GM18858 (cell line): Measurements from ENCODE around the gene CDC42BPG.
"Not testable (repeated sequence)": the region's sequence is repeated elsewhere in the genome, so short reads cannot be mapped to it uniquely, and the experiment has no call there.

Experiments
- ATAC-seq: cut with Tn5 transposase; IDR thresholded peaks from one replicate; pipeline ENCODE4 v1.9.1; 2021; ENCODE audit not compliant: unreplicated experiment

The CDC42BPG gene

GRCh38 chr11:64834723-64835615 lies 9.5 kb downstream of the CDC42BPG start:
- no peak for ATAC-seq

- ATAC-seq, result no peak
Measured at GRCh38 chr11:64834031-64834722, 10.3 kb downstream of the CDC42BPG start.

DNA sequence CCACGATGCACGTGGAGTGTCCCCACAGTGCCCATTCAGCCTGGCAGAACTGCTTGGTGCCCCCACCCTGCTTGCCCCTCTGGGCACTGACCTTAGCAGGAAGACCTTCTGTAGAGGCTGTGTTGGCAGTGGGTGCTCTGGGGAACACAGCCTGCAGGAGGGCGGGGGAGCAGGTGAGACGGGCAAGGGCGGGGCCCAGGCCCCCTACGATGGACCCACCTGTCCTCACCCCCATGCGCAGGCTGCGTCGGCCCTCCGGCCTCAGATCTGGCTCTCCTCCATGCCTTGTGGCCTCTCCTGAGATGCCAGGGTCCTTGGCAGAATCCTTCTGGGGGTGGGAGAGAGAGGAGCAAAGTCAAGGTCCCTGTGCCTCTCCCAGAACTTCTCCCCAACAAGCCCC lies 10.9 kb downstream of the CDC42BPG start:
- ATAC-seq, result no peak

DNA sequence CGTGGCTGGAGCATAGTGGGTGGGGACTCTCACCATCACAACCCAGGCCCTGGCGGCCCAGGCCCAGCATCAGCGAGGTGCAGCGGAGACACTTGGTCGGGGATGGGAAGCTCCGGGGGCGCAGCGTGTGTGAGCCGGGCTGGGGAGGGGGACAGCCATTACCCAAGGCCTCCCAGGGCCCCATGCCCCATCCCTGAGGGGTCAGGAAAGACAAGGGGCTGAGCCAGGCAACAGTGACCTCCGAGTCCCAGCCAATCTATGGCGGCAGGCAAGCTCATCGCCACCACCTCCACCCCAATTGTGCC lies 11.3 kb downstream of the CDC42BPG start:
- ATAC-seq, result no peak

GRCh38 chr11:64832467-64833197 lies 11.8 kb downstream of the CDC42BPG start:
- no peak for ATAC-seq

DNA sequence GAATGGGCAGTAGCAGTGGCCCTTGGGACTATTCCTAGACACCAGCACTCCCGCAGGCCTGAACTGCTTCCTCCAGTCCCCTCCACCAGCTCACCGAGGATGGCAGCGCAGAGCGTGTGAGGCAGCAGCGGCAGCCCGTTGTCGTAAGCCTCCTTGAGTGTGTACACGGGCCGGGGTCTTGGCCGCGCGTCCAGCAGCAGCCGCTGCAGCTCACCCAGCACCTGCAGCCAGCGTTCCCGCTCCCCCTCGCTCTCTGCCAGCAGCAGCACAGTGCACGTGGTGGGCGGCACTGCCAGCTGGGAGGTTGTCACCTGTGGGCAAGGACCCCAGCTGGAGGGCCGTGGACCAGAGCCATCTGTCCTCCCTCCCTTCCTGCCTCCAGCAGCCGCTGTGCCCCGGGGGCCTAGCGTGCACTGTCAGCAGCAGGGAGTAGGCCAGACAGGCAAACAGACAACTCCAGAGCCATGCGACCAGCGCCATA lies 13.0 kb downstream of the CDC42BPG start:
- ATAC-seq, result no peak

- ATAC-seq, result no peak
Measured at GRCh38 chr11:64829536-64830251, 14.8 kb downstream of the CDC42BPG start.

- ATAC-seq, result no peak
Measured at GRCh38 chr11:64827451-64827839, 17.0 kb downstream of the CDC42BPG start.

DNA sequence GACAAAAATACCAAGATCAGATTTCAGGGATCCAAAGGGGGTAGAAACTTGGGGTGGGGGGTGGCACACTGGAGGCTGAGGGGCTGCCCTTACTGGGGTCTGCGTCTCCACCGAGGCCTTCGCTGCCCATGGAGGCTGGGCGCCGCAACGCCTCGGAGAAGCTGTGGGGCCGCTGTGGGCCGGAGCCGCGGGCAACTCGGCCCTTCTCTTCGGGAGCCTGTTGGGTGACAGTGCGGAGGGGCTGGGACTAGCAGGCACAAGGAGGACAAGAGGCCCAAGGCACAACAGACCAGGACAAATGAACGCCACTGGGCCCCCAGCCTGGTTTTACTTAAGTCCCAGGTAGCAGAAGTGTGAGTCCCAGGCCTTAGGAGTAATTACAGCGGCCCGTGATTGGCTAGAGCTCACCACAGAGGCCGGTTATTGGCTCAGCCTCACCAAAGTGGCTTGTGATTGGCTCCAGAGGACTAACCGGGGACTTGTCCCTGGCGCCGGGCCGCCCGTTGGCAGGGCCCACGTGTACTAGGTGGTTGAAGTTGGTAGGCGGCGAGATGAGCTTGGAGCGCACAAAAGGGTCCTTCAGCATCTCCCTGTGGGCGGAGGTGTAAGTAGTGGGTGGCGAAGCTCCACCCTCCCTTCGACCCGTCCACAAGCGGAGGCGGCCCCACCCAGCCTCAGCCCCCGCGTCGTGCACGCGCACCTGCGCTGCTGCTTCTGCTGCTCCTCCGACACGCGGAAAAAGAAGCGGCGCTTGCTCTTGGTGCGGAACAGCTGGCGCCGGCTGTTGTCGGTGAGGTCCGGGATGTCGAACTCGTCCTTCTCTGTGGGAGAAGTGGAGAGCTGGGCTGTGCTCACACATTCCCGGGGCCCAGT lies 17.6 kb downstream of the CDC42BPG start:
- ATAC-seq, result no peak

GRCh38 chr11:64826062-64826461 lies 18.4 kb downstream of the CDC42BPG start:
- ATAC-seq, result no peak

GRCh38 chr11:64823568-64824119 lies 20.8 kb downstream of the CDC42BPG start:
- no peak for ATAC-seq

- ATAC-seq, result no peak
Measured at GRCh38 chr11:64817476-64817875, 27.0 kb downstream of the CDC42BPG start.

DNA sequence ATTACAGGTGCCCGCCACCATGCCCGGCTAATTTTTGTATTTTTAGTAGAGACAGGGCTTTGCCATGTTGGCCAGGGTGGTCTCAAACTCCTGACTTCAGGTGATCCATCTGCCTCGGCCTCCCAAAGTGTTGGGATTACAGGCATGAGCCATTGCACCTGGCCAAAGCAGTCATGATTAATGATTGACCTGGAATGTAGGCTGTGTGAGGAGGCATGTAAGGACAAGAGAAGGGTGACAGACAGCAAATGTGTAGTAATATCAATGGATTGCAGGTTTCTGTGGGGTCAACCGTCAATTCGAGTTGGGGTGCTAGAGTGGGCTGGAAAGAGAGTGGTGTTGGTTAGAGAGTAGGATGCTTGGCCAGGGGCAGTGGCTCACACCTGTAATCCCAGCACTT lies 29.0 kb downstream of the CDC42BPG start:
- ATAC-seq, result not testable (repeated sequence)

- peak; percentile 39 for ATAC-seq
Measured at GRCh38 chr11:64814712-64815187, 29.7 kb downstream of the CDC42BPG start.

- ATAC-seq, result no peak
Measured at GRCh38 chr11:64813826-64814225, 30.6 kb downstream of the CDC42BPG start.

DNA sequence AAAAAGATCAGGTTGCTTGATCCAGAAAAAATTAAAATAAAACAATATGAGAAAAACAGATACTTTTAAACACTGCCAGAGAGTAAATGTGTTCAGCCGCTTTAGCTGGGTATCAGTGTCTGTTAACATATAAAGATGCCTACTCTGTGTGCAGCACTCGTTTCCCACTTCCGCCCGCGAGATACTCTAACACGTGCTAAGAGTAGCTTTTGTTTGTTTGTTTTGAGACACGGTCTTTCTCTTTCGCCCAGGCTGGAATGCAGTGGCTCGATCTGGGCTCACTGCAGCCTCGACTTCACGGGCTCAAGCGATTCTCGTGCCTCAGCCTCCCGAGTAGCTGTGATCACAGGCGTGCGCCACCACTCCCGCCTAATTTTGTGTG lies 33.6 kb downstream of the CDC42BPG start:
- no peak for ATAC-seq

GRCh38 chr11:64810271-64810890 lies 34.1 kb downstream of the CDC42BPG start, which contains the start of gene MEN1:
Gene MEN1, minus strand, starts transcription at chr11:64810551. Its CDS starts 442 bp downstream, at chr11:64810109.
- ATAC-seq, result no peak

GRCh38 chr11:64809781-64810241 lies 34.6 kb downstream of the CDC42BPG start:
- ATAC-seq, result no peak

DNA sequence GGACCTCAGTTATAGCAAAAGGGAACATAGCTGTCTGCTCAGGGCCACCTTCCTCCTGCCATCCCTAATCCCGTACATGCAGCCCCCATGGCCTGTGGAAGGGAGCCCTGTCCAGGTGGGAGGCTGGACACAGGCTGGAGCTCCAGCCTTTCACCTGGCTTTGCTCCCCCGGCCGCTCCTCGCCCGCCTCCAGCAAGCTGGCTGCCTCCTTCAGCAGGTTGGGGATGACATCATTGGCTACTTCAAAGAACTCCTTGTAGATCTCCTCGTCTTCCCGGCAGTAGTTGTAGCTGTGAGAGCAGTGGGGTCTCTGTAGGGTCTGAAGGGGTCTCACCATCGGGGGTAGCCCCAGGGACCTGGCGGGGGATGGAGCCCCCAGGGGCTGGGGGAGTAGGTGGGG lies 39.0 kb downstream of the CDC42BPG start:
- ATAC-seq, result no peak
